Stimulated activated CD8-positive, alpha-beta memory T cell treated with anti-CD3 and anti-CD28 coated beads, Interleukin-4, amount 100 ng/mL, for 4 hours (primary cell): ENCODE measurements around the gene ACIN1.

Source experiments
- DNase-seq, 2 donors: peaks; one replicate each; pipeline ENCODE4 v3.0.0-alpha.2; 2020; ENCODE audit warnings: low read depth in 2 of 2, low spot score in 1 of 2

Gene ACIN1

DNA sequence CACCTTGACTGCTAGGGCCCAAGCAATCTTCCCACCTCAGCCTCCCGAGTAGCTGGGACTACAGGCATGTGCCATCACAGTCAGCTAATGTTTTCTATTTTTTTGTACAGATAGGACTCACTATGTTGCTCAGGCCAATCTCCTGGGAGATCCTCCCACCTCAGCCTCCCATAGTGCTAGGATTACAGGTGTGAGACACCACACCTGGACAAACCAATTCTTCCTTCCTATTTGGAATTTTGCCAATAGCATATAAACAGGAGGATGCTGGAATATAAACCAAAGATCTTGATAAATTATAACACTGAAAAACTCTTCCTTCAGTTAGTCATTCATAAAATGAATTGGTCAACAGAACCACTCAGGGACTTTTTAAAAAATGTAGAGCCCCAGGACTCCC lies 8.4 kb downstream of the ACIN1 start:
- DNase-seq: no peak

DNA sequence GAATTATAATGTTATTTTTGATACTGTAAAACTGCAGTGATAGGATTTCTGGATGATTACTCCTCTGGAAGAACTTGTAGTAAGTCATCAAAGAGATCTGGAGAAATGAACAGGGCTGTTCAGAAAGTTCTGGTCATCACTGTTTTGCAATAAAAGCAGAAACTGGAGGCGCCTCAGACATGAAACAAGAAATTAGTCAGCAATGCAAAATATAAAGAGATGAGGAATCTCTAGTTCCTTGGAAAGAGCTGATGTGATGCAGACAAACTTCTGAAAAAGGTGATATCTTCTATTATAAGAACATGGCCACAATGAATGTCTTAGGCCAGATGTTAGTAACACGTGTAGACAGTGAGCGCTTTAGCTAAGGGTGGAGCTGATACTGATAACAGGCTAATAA lies 9.5 kb downstream of the ACIN1 start:
- no peak for DNase-seq

DNA sequence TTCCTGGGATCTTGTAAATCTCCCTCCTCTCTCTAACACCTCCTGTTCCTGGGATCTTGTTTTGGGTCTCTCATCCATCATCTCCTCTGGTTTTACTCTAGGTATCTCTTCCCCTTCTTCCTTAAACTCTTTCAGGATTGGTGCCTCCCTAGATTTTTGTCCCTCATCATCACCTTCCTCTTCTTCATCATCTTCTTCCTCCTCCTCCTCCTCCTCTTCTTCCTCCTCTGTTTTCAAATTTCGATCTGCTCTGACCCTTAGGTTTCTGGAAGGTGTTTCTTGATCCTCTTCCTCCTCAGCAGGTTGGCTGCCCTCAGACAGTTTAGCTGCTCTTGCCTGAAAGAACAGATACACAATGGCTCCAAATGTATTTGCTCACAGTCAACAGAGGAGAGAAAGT lies 14.5 kb downstream of the ACIN1 start:
- no peak for DNase-seq

DNA sequence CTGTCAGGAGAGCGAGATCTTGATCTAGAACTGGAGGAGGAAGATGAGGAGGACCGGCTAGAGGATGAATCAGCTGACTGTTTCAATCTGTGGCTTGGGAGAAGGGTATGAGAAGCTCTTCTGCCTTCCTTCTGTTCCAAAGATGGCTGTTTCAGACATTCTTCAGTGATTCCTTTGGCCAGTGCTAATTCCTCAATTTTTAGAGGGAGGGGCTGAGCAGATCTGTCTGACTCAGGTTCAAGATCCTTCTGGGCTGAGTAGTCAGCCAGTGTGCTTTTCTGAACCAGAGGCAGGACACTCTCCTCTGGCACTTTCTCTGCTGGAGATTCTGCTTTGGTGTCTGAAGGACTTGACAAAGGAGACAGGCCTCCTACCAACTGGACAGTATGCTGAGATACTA lies 15.2 kb downstream of the ACIN1 start:
- DNase-seq: no peak

DNA sequence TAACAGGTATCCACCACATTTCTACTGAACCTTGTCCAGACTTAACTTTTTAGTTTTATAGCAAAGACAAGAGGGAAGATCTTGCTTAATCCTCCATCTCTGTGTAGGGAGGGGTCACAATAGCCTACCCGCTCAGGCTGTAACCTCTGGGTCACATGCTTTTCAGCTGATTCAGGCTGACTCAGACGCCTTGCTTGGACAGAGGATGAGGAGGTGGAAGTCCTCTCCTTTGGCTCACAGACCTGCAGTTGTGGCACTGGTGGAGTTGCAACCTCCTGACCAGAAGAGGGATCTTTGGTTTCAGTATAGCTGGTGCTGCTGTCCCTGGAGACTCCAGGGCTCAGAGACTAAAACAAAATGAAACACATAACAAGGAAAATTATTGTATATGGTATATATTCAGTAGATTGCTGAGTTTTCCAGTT lies 16.2 kb downstream of the ACIN1 start:
- DNase-seq: no peak

DNA sequence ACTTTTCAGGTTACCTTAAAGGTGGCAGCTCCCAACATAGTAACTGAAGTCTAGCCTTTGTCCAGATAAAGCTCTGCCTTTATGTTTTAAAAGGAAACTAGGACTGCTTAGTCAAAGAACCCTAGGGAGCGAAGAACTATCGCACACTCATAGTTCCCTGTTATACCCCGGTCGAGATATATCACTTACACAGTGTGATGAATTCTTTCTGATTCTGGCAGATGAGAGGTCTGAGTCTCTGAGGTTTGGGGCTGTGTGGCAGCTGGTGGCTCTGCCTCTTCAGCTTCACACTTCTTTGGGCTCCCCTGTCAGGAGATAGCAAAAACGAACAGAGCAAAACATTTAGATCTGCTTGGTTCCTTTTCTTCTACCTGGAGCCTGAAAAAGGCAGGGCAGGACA lies 17.0 kb downstream of the ACIN1 start:
- DNase-seq: no peak

DNA sequence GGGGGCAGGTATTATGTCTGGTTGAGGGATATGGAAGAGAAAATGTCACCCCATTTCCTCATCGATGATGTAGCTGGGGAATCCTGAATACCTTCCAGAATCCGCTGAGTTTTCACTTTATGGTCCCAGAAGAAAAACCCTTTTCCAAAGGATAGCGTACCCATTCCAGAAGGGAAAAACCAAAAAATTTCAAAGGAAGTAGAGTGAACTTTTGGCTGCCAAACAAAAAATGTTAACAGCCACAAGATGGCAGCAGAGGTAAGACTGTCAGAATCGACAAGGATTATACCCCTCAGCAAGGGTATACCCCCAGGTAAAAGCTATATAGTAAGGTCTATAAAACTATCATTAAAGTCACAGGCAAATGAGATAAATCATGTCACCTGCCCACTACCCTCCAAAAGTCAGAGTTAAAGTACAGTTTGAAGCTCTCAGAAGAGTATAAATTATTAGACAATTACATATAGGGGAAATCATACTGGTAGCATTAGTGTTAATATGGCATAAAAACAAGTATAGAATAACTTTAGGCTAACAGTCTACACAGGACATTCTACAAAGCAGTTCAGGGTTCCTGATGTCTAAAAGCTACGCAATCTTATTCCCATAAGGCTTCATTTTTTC lies 18.0 kb downstream of the ACIN1 start:
- DNase-seq: no peak

DNA sequence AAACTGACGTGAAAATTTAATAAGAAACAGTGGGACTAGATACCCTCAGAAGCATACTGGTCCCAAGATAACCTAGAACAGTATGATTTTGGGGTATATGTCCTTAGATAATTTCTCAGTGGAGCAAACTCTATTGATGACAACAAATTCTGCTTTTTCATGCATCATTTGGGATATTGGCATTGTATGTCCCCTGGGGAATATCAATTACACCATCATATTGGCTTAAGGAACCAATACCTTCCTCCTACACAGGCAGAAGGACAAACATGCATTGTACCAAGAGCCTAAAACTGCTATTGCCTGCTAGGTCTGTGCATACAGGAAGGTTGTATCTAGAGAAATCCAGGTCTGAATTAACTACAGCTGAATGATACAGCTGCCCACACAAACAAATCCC lies 20.0 kb downstream of the ACIN1 start:
- DNase-seq: no peak

DNA sequence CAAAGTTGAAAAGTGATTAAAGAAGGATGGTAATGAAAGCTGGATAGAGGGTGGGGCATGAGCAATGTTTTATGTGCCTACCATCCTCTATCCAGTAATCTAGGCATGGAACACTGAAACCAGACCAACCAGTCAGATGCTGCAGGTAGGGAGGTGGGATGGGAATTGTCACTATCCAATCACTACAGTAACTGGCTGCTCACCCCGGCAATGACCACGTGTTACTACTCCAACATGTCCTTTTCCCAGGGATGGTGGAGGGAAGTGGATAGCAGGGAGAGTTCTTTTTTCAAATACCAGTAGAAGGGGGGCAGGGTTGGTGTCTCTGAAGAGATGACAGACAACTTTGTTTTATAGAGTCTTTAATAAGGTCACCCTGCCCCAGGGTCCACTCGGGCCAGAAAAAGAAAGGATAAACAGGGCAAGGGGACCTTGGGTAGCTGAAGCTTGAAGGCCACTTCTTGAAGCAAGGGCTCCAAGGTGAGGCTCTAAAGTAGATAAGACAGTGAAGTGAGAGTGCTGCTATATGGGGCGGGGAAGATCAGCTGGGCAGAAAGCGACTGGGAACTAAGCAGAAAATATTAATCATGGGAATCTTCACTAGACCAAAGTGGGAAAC lies 22.9 kb downstream of the ACIN1 start:
- DNase-seq: no peak

DNA sequence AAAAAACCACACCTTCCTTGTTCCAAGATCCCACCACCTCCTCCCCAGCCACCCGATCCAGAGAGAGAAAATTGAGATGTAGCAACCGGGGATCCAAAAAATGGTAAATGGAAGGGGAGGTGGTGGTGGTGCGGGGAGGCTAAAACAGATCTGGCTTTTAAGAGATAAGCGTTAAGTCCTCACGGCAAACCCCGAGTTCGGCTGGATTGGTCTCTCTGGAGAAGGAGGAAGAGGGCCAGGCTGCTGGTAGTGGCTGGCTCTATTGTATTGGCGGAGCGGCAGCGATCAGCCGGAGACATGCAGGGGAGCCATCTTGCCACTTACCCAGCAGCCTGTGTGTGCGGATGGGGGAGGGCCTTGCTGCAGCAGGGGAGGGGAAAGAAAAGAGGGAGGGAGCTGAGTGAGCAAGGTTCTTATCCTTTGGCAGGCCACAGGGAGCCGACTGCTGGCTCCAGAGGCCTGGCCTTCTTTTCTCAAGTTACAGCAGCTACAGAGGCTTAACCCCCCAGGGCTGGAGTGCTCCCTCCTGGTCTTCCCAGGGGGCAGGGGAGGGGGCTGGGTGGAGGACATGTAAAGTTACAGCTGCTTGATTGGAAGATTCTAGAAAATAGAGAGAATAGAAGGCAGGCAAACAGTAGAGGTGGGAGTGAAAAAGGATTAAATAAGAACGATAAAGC lies 23.6 kb downstream of the ACIN1 start:
- DNase-seq: peak; percentile 38 to 53

DNA sequence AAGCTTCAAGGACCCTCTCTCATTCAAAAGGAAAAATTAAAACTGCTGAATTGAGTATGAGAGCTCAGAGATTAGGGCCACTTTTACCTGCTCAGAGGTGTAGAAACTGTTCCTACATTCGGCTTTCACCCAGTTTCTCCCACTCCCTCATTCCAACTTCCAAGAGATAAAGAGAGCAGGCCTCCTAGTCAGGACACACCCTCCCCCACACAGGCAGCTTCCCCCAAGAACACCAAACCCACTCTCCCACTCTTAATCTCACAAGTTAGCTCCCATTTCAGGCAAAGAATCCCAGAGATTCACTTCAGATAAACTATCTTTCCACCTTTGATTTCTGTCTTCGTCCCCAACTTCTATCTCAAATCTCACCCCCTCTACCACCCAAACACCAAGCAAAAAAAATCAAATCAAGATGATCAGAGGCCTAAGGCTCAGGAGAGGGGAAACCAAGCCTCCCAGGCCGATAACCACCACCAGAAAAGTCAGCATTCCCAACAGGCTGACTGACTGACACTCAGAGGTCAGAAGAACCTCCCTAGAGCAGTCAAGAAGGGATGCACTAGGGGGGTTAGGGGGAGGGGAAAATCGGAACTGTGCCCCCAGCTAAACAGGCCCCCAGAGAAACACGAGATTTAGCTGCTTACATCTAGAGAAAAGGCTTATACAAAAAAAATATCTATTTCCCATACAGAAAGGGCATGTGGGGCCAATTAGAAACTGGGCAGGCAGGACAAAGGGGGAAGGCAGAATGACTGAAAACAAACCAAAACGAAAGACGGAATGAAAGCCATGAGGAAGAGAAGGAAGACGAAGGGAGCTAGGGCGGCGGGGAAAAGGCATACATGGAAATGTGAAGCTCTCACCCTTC lies 24.4 kb downstream of the ACIN1 start:
- no peak for DNase-seq

DNA sequence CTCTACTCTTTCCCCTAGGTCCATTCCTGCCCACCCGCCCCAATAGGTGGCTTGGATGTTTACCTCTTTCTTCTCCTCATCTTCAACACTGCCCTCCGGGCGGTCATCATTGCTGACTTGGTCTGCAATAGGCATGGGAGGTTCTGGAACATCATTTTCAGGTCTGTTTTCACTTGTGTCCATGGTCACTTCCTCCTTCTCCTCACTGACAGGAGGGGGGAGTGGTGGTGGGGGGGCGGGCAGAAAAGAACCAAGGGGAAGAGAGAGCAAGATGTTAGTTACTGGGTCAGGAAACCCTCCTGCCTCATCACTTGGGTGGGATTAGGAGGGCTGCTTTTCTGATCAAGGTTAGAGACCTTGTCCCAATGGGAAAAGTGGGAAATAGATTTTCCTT lies 25.5 kb downstream of the ACIN1 start:
- no peak for DNase-seq

DNA sequence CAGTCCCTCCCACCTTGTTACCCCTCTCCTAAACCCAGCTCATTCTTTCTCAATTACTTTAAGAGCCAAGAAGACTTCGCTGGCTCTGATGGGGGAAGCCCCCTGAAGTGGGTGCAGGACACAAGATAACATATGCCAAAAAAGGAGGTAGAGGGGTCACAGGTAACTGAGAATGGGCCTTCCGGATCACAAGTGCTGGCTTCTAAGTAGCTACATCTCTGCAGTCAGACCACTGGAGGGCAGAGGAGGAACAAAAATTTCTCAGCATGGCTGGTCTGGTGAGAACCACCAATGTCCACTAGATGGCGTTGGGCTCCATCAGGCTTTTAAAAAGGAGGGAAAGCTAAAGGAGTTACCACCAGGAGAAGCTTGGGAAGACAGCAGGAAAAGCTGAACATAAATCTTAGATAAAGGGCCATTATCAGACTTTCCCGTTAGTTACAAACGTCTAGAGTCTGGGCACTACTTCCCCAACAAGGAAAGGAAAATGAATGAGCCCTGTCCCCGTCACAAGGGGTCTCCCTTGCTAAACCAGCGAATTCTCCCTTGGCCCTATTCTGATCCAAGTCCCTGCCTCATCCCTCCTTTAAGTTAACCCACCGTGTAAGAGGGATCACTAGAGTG lies 26.0 kb downstream of the ACIN1 start:
- peak; percentile 33 to 34 for DNase-seq

DNA sequence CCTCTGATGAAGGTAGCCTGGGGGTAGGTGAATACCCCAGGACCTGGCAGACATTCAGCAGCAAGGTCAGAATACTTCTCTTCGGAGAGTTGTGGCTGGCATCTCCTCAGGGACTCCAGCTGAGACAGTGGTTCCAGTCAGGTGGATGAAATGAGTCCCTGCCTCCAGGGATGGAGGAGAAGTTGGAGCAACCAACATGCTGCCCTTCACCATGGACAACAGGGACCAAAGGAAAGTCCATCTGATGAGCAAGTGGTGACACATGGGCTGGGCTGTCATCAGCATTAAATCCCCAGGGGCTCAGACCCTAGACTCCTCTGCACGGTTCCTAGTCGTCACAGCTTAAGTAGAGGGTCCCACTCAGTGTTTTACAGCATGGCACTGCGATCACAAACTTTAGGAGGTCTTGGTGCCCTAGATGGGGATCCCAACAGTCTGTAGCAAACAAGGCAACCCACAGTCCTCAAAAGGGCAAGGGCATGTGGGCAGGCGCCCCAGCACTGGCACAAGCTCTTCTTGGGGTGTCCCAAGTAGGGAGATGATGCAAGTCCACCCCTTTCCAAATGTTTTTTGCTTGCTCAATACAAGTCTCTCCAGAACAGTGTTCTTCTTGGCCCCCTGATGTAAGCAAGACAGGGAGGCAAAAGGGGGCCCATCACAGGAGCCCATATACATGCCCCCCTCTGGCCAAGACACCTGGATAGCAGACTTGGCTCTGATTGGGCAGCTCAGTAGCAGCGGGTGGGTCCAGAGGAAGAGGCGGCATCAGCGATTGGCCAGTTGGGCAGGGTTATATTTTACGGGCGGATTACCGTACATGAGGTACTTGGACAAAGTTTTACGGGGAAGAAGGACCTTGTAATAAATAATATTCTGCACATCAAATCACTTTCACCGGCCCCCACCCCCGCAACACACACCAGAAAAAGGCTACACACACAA lies 26.8 kb downstream of the ACIN1 start:
- no peak for DNase-seq

DNA sequence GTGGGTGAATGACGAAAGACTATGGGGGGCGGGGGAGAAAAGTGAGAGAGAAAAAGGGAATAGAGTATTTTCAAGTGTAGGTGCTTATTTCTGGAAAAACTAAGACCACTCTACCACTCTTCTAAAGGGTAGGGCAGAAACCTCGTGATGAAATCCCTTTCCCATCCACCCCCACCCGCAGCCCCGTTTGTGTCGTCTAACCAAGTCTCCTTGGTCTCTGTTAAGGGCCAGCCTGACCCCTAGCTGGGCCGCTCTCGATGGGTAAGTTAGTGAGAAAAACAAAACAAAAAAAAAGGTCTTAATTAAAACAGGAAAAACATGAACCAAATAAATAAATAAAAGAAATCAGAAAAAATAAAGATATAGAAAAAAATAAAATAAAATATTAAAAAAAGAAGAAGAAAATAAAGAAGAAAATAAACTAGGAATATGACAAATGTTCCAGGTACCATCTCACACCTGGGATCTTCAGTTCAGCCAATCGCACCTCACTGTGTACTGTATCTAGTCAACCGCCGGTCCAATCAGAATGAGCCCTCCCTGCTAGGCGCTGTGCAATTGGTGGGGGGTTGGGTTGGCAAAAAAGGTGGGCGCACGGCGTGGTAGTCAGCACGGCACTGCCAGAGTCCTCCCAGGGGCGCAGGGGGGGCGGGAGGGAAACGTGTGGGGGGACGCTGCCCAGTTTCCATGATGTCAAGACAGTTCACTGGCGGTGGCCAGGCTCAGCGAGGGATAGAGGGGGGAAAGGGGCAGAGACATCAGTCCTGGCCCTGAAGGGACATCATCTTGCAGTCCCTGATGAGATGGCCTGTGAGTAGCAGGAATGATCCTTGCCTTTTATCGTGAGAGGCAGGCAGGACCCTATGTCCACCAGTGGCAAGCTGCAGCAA lies 27.8 kb downstream of the ACIN1 start:
- DNase-seq: no peak

DNA sequence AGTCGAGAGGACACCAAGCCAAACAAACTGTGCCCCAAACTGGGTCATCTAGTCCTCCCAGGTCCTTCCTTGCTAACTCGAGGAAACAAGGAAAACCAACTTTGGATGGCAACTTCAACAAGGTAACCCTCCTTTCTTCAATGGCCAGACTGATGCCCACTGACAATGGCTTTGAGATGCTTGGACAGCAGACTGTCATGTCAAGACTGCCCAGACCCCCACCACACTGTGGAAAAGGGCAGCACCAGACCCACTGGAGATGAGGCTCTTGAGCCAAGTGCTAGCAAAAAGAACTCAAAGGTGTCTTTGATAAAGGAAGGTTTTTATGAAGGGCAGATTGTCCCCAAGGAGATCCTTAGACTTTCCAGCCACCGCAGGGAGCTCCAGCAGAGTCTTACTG lies 28.6 kb downstream of the ACIN1 start:
- no peak for DNase-seq

DNA sequence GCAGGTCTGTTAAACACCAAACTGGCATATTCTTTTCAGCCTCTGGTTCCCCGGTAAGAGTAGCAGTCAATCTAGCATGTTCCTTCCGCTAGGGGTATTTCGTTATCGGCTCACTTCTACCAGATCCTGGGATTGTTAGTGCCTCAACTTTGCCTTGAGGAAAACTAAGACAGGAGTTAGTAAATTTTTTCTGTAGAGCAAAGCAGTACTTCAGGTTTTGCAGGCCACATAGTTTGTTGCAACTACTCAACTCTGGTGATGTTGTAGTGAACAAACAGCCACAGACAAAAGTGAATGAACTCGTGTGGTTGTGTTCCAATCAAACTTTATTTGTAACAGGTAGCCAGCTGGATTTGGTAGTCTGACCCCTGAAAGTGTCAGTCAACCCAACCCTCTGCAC lies 31.3 kb downstream of the ACIN1 start:
- no peak for DNase-seq

DNA sequence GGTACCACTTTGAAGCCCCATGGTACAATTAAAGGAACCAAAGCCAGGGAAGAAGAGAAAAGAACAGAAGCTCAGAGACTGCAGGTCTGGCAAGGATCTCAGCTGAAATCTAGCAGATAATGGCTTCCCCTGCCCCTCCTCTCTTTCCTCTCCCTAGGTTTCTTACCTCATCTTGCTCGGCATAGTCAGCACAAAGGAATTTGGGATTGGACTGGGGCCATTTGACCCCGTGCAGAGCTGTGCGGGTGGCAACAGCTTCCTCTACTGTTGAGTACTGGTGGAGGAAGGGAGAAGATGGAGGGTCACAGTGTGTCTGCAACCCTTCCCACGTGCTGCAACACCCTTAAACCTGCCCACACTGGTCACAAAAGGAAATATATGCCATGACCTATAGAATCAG lies 32.9 kb downstream of the ACIN1 start:
- no peak for DNase-seq

DNA sequence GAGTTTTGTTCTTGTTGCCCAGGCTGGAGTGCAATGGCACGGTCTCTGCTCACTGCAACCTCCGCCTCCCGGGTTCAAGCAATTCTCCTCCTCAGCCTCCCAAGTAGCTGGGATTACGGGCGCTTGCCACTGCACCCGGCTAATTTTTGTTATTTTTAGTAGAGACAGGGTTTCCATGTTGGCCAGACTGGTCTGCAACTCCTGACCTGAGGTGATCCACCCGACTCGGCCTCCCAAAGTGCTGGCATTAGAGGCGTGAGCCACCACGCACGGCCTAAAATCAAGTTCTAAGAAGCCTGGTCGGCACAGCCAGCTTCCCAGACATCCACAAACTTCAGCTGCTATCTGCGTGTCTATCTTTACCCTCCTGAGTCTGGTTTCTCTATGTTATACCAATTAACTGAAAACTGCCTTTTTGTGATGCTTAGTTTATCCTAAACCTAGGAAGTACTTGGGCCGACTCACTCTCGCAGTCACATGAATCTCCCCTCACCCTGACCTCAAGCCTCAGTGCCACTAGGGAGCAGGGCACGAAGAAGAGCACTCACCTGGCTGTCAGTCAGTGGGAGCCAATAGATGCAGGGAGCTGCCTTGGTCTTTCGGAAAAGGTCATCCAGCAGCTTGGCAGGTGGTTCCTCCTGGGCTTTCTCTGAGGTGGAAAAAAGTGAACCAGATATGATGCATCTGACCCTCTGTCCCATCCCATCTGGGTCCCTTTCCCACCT lies 34.2 kb downstream of the ACIN1 start:
- DNase-seq: no peak
